ENCODE data around the gene CDIP1. TPM values are rescaled to one million over a fixed set of nuclear protein-coding genes. Genes with fewer than 3 reads are reported as not detected.

The CDIP1 gene
- total and polyA plus RNA-seq, 2 experiments from 2014 or later = 39.2 to 57.6 TPM

- peaks cover 42% of the 10 kb centered on the region for H3K4me1 ChIP-seq (ENCODE audit: insufficient read depth)
- H3K9me2 ChIP-seq (ENCODE audit: insufficient read depth) = no peaks in the 10 kb centered on the region
- H3K4me3 Mint-ChIP-seq = no peak overlapping the region
- H3K27me3 Mint-ChIP-seq (ENCODE audit: insufficient read depth, low read depth, poor library complexity) = peaks cover 5% of the 10 kb centered on the region
- peaks cover 51% of the 10 kb centered on the region for H3K4me1 Mint-ChIP-seq
- H2AFZ ChIP-seq = no peak overlapping the region
- no peaks in the 10 kb centered on the region for H3K9me3 Mint-ChIP-seq
- no peak overlapping the region for H3K27ac ChIP-seq (ENCODE audit: low read depth)
- peaks cover 54% of the 10 kb centered on the region for H3K79me2 ChIP-seq (replicated peaks; ENCODE audit: insufficient read depth)
- peaks cover 12% of the 10 kb centered on the region; the same call in 1 of the 2 replicates for H3F3A ChIP-seq (replicated peaks; ENCODE audit: low read depth)
- no peaks in the 10 kb centered on the region for H3K36me3 ChIP-seq (ENCODE audit: insufficient read depth)
- no peak overlapping the region for H3K4me3 ChIP-seq
- TF ChIP-seq ZNF114 (CRISPR knock-in tag; IDR thresholded peaks at IDR 0.05) (no peak), ZNF331 (CRISPR knock-in tag; IDR thresholded peaks at IDR 0.05; ENCODE audit: low read depth) (no peak), REST (IDR thresholded peaks at IDR 0.05; ENCODE audit: unreplicated experiment) (no peak), ZNF462 (CRISPR knock-in tag; IDR thresholded peaks at IDR 0.05) (no peak), STAT1 (IDR thresholded peaks at IDR 0.05; ENCODE audit: unreplicated experiment) (no peak), EZH2phosphoT487 (IDR thresholded peaks at IDR 0.05; ENCODE audit: unreplicated experiment) (no peak), EZH2 (IDR thresholded peaks at IDR 0.05; ENCODE audit: low read depth, unreplicated experiment) (no peak), JUNB (IDR thresholded peaks at IDR 0.05; ENCODE audit: unreplicated experiment) (no peak), CREB1 (CRISPR knock-in tag; IDR thresholded peaks at IDR 0.05; ENCODE audit: low read depth) (no peak), POLR2AphosphoS5 (IDR thresholded peaks at IDR 0.05; ENCODE audit: low read depth) (no peak), ETS1 (IDR thresholded peaks at IDR 0.05) (no peak), CTCF (conservative IDR thresholded peaks at IDR 0.05; ENCODE audit: low read depth in 2 of 2) (no peak), NANOG (IDR thresholded peaks at IDR 0.05; ENCODE audit: borderline replicate concordance) (no peak)
- H4K20me1 ChIP-seq (replicated peaks; ENCODE audit: insufficient read depth) = no peaks in the 10 kb centered on the region; the same call in 1 of the 2 replicates
- no peak overlapping the region for H3K27ac Mint-ChIP-seq
- ATAC-seq (no peak), DNase-seq (ENCODE audit: low spot score) (no peak)
- peaks cover 11% of the 10 kb centered on the region; the same call in 2 of the 3 replicates for H3K36me3 Mint-ChIP-seq (ENCODE audit: low read depth)
- no peaks in the 10 kb centered on the region for H3K27me3 ChIP-seq (ENCODE audit: insufficient read depth)
- no peak overlapping the region for H3K4me2 ChIP-seq
Measured at GRCh38 chr16:4524571-4524970, 14.0 kb downstream of the CDIP1 start.
